ENCODE measurements around the gene RASSF1. TPM values are rescaled to one million over a fixed set of nuclear protein-coding genes. Genes with fewer than 3 reads are reported as not detected.

The RASSF1 gene
- polyA plus RNA-seq, 1 donor from 2014 or later: 51.4 TPM

DNA sequence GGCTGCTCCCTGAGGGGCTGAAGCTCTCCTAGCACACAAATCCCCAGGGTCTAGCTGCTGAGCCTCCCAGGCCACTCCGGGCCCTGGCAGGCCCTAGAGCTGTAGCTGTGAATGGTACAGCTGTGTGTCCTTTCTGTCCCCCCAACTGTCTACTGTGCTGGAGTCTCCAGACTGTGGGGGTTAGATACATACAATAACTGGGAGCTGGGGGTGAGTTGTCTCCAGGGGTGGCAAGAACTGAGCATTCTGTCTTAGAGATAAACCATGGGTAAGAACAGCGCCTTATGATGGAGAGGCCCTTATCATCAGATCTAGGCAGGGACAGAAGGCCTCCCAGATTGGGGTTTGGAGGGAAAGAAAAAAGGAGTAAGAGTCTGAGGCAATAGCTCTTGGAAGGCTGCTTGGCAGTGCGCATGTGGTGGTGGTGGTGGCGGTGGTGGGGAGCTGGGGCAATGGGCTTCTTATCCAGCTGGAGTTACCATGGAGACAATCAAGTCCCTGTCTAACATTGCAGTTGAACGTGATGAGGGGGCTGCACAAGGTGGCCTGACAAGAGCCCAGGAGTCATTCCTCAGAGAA is 13.6 kb upstream of the RASSF1 start:
- peaks cover 9% of the 10 kb centered on the region for H4K20me1 ChIP-seq (ENCODE audit: insufficient read depth)
- TF ChIP-seq RAD21 (conservative IDR thresholded peaks at IDR 0.05): no peak
- TF ChIP-seq SMC3 (conservative IDR thresholded peaks at IDR 0.05; ENCODE audit: poor library complexity): no peak
- TF ChIP-seq TAF1 (IDR thresholded peaks at IDR 0.05; ENCODE audit: low read depth): no peak
- TF ChIP-seq, protein P1, sequence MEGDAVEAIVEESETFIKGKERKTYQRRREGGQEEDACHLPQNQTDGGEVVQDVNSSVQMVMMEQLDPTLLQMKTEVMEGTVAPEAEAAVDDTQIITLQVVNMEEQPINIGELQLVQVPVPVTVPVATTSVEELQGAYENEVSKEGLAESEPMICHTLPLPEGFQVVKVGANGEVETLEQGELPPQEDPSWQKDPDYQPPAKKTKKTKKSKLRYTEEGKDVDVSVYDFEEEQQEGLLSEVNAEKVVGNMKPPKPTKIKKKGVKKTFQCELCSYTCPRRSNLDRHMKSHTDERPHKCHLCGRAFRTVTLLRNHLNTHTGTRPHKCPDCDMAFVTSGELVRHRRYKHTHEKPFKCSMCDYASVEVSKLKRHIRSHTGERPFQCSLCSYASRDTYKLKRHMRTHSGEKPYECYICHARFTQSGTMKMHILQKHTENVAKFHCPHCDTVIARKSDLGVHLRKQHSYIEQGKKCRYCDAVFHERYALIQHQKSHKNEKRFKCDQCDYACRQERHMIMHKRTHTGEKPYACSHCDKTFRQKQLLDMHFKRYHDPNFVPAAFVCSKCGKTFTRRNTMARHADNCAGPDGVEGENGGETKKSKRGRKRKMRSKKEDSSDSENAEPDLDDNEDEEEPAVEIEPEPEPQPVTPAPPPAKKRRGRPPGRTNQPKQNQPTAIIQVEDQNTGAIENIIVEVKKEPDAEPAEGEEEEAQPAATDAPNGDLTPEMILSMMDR (IDR thresholded peaks at IDR 0.05; ENCODE audit: poor library complexity, severe bottlenecking): no peak
- TF ChIP-seq POLR2AphosphoS5 (IDR thresholded peaks at IDR 0.05): no peak
- TF ChIP-seq EP300 (conservative IDR thresholded peaks at IDR 0.05; ENCODE audit: poor library complexity, severe bottlenecking): no peak
- TF ChIP-seq MXI1 (conservative IDR thresholded peaks at IDR 0.05; ENCODE audit: poor library complexity, severe bottlenecking): no peak
- no peak for TF ChIP-seq EZH2 (IDR thresholded peaks at IDR 0.05; ENCODE audit: borderline replicate concordance, insufficient read depth, low read length, poor library complexity, severe bottlenecking)
- TF ChIP-seq, protein P2, sequence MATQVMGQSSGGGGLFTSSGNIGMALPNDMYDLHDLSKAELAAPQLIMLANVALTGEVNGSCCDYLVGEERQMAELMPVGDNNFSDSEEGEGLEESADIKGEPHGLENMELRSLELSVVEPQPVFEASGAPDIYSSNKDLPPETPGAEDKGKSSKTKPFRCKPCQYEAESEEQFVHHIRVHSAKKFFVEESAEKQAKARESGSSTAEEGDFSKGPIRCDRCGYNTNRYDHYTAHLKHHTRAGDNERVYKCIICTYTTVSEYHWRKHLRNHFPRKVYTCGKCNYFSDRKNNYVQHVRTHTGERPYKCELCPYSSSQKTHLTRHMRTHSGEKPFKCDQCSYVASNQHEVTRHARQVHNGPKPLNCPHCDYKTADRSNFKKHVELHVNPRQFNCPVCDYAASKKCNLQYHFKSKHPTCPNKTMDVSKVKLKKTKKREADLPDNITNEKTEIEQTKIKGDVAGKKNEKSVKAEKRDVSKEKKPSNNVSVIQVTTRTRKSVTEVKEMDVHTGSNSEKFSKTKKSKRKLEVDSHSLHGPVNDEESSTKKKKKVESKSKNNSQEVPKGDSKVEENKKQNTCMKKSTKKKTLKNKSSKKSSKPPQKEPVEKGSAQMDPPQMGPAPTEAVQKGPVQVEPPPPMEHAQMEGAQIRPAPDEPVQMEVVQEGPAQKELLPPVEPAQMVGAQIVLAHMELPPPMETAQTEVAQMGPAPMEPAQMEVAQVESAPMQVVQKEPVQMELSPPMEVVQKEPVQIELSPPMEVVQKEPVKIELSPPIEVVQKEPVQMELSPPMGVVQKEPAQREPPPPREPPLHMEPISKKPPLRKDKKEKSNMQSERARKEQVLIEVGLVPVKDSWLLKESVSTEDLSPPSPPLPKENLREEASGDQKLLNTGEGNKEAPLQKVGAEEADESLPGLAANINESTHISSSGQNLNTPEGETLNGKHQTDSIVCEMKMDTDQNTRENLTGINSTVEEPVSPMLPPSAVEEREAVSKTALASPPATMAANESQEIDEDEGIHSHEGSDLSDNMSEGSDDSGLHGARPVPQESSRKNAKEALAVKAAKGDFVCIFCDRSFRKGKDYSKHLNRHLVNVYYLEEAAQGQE (IDR thresholded peaks at IDR 0.05; ENCODE audit: borderline replicate concordance): no peak
- no peak overlapping the region for H3K4me3 ChIP-seq (ENCODE audit: low read length)
- H3K36me3 ChIP-seq (ENCODE audit: insufficient read depth, low read length): no peaks in the 10 kb centered on the region
- no peaks in the 10 kb centered on the region for H3K9me3 ChIP-seq (ENCODE audit: low read length)
- H3K27me3 ChIP-seq (ENCODE audit: insufficient read depth, low read depth, low read length): no peaks in the 10 kb centered on the region
- H3K79me2 ChIP-seq (replicated peaks; ENCODE audit: insufficient read depth, low read length): peaks cover 45% of the 10 kb centered on the region
- no peak overlapping the region for H3K27ac ChIP-seq (ENCODE audit: low read length)
- no peak overlapping the region for H3K4me2 ChIP-seq (ENCODE audit: low read length)
- H3F3A ChIP-seq (ENCODE audit: insufficient read depth, low read length, poor library complexity, severe bottlenecking): no peaks in the 10 kb centered on the region
- no peak overlapping the region for H3K9ac ChIP-seq (ENCODE audit: low read length)
- H2AFZ ChIP-seq (ENCODE audit: low read depth, low read length): no peak overlapping the region
- H3K9me2 ChIP-seq (ENCODE audit: insufficient read depth, low read length): no peaks in the 10 kb centered on the region

DNA sequence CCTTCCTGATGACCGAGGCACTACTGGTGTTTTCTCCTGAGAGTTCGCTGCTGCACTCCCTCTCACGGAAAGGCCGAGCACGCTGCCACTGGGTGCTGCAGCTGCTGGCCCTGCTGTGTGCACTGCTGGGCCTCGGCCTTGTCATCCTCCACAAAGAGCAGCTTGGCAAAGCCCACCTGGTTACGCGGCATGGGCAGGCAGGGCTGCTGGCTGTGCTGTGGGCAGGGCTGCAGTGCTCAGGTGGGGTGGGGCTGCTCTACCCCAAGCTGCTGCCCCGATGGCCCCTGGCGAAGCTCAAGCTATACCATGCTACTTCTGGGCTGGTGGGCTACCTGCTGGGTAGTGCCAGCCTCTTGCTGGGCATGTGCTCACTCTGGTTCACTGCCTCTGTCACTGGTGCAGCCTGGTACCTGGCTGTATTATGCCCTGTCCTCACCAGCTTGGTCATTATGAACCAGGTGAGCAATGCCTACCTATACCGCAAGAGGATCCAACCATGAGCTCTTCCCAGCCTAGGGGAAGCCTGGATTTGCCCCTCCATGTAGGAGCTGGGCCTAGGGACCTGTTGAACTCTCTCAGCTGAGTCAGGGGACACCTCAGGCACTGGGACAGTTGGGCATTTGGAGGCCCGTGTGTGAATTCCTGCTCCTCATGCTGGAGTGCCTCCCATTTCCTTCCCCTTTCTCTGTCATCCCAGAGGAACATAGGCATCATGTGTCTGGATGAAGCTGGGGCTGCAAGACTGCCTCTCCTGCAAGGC is 12.8 kb upstream of the RASSF1 start:
- H3K27me3 ChIP-seq (ENCODE audit: insufficient read depth, low read depth, low read length): no peaks in the 10 kb centered on the region
- TF ChIP-seq POLR2AphosphoS5 (IDR thresholded peaks at IDR 0.05): no peak
- no peak for TF ChIP-seq RAD21 (conservative IDR thresholded peaks at IDR 0.05)
- no peak for TF ChIP-seq SMC3 (conservative IDR thresholded peaks at IDR 0.05; ENCODE audit: poor library complexity)
- TF ChIP-seq MXI1 (conservative IDR thresholded peaks at IDR 0.05; ENCODE audit: poor library complexity, severe bottlenecking): no peak
- TF ChIP-seq, protein P1 (IDR thresholded peaks at IDR 0.05; ENCODE audit: poor library complexity, severe bottlenecking): no peak
- TF ChIP-seq, protein P2 (IDR thresholded peaks at IDR 0.05; ENCODE audit: borderline replicate concordance): no peak
- no peak for TF ChIP-seq EZH2 (IDR thresholded peaks at IDR 0.05; ENCODE audit: borderline replicate concordance, insufficient read depth, low read length, poor library complexity, severe bottlenecking)
- no peak for TF ChIP-seq EP300 (conservative IDR thresholded peaks at IDR 0.05; ENCODE audit: poor library complexity, severe bottlenecking)
- TF ChIP-seq TAF1 (IDR thresholded peaks at IDR 0.05; ENCODE audit: low read depth): no peak
- H3K27ac ChIP-seq (ENCODE audit: low read length): no peak overlapping the region
- no peak overlapping the region for H3K9ac ChIP-seq (ENCODE audit: low read length)
- H3K9me3 ChIP-seq (ENCODE audit: low read length): no peaks in the 10 kb centered on the region
- H3F3A ChIP-seq (ENCODE audit: insufficient read depth, low read length, poor library complexity, severe bottlenecking): no peaks in the 10 kb centered on the region
- H3K4me2 ChIP-seq (ENCODE audit: low read length): no peak overlapping the region
- H3K79me2 ChIP-seq (replicated peaks; ENCODE audit: insufficient read depth, low read length): peaks cover 36% of the 10 kb centered on the region
- peaks cover 9% of the 10 kb centered on the region for H4K20me1 ChIP-seq (ENCODE audit: insufficient read depth)
- H3K36me3 ChIP-seq (ENCODE audit: insufficient read depth, low read length): no peaks in the 10 kb centered on the region
- no peak overlapping the region for H3K4me3 ChIP-seq (ENCODE audit: low read length)
- no peak overlapping the region for H2AFZ ChIP-seq (ENCODE audit: low read depth, low read length)
- H3K9me2 ChIP-seq (ENCODE audit: insufficient read depth, low read length): no peaks in the 10 kb centered on the region
